Left renal cortex interstitium (tissue), 4 donors: ENCODE results near the gene HHIPL1. TPM values are rescaled to one million over a fixed set of nuclear protein-coding genes. Genes with fewer than 3 reads are reported as not detected.

Source experiments
- DNase-seq, 4 donors: peaks; one replicate each; pipeline ENCODE4 v3.0.0-alpha.2; 2013; ENCODE audit warnings: low read depth in 4 of 4, low spot score in 2 of 4, missing footprints in 1 of 4
- polyA plus RNA-seq, 4 donors: library from polyadenylated mRNA; unstranded; fragments of 120-200 nt; gene quantifications; one replicate each; pipeline ENCODE4 v1.2.1, GENCODE V29; 2013; ENCODE audit not compliant: insufficient read length in 4 of 4

HHIPL1 gene
- polyA plus RNA-seq, 4 donors = 1.3 to 2.6 (median 1.9) TPM

GRCh38 chr14:99727096-99727870 lies 82.4 kb downstream of the HHIPL1 start:
- DNase-seq = no peak

DNA sequence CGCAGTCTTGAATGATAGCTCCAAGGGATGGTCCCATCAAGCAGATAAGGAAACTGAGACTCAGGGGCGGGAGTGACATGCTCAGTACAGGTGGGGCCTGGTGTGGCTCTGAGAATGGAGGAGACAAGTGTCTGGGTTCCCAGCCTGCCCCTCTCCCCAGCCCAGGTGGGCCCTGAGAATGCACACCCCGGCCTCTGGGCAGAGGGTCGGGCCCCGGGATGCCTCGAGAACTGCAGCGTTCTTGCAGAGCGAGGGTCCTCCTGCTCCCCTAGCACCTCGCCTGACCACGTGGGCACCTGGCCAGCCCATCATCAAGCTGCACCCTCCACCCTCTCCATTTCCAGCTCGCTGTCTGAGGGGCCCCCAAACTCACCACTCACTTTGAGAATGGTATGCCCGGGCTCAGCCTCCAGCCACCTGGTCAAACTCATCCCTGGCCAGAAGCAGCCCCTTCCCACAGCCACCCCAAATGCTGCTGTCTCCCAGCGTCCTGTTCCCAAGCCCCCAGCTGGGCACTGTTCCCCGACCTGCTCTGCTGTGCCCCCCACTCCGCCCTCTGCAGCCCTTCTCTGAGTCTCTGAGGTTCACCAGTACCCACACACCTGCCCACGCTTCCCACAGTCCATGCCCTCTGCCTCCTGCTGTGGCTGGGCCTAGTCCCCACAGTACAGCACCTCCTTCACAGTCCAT lies 83.4 kb downstream of the HHIPL1 start:
- no peak for DNase-seq

DNA sequence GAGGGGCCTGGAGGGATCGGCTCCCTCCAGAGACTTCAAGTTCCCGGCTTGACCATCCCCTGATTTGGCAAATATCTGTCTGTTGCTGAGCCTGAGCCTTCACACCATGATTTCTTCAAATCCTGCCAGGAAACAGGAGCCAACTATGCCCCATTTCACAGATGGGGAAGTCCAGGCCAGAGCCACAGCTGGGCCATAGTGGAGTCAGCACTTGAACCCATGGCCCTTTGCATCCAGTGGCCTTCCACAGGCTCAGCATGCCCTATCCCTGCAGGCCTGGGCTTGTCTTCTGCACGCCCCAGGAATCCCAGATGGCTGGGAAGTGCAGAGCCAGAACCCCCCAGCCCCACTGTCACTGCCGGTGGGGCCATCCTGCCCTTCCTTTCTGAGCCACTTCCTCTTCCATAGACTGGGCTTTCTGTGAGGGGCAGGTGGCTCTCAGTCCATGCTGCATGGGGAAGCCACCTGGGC lies 84.1 kb downstream of the HHIPL1 start:
- DNase-seq = no peak

Other genes with a start within 250 kb of the HHIPL1 start
- gene SETD3, start 164.3 kb upstream of the HHIPL1 start, polyA plus RNA-seq = 10 to 100 TPM; 57.5 to 69.1 (median 63.2) TPM
- 10 to 100 TPM; 42.6 to 49.0 (median 45.6) TPM for gene CCNK, start 163.7 kb upstream of the HHIPL1 start, polyA plus RNA-seq
- gene CCDC85C, start 40.9 kb upstream of the HHIPL1 start, polyA plus RNA-seq = 10 to 100 TPM; 24.9 to 40.0 (median 30.9) TPM
- 1 to 10 TPM; 1.4 to 4.4 (median 2.8) TPM for gene CYP46A1, start 39.2 kb downstream of the HHIPL1 start, polyA plus RNA-seq
- gene EML1, start 148.3 kb downstream of the HHIPL1 start, polyA plus RNA-seq = 10 to 100 TPM; 26.6 to 37.5 (median 35.1) TPM